Measurements from ENCODE around the gene FLT4. TPM values are rescaled to one million over a fixed set of nuclear protein-coding genes. Genes with fewer than 3 reads are reported as not detected.

The FLT4 gene
- total RNA-seq, 1 donor, result 1.3 TPM

DNA sequence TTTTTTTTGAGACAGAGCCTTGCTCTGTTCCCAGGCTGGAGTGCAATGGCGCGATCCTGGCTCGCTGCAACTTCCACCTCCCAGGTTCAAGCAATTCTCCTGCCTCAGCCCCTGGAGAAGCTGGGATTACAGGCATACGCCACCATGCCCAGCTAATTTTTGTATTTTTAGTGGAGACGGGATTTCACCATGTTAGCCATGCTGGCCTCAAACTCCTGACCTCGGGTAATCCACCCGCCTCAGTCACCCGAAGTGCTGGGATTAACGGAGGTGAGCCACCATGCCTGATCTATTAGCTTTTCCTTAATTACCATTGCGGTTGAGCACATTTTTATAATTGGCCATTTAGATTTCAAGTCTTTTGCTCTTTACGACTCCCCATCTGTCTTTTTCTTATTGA, 2.9 kb upstream of the FLT4 start:
- Histone ChIP-seq H3K4me1 (ENCODE audit: insufficient read depth, low read length) (no peaks in the 10 kb centered on the region), H3K9me3 (ENCODE audit: low read depth, low read length) (no peaks in the 10 kb centered on the region), H3K4me3 (ENCODE audit: low read length) (no peak overlapping the region), H3K27me3 (ENCODE audit: insufficient read depth, low read length) (peaks cover 29% of the 10 kb centered on the region)

DNA sequence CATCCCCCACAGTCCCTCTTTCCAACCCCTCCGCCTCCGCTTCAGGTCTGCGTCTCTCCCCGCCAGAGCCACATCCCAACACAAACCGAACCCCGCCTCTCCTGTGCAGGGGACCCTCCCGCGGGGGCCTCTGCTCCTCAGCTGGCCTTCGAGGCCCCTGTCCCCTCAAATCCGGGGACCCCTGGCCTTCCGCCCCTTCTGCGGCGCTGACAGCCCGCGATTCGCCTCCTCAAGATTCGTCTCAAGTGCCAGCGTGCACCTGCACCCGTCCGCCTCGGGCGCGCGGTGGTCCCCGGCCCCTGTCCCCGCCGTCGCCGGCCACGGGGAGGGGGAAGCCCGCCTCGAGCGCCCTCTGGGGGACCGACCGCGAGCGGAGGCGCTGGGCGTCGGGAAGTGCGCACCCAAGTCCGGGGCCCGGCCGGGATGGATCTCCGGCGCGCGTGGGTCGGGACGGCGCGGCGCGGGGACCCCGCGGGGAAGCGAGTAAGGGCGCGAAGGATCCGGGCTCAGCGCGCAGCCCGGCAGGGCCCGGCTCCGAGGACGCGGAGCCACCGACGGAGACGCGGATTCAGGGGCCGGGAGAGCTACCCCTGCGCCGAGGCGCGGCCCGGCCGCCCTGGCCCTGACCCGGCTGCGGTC, 623 bp downstream of the FLT4 start:
- no peak overlapping the region for H3K4me3 ChIP-seq (ENCODE audit: low read length)
- H3K9me3 ChIP-seq (ENCODE audit: low read depth, low read length), result no peaks in the 10 kb centered on the region
- no peaks in the 10 kb centered on the region for H3K4me1 ChIP-seq (ENCODE audit: insufficient read depth, low read length)
- H3K27me3 ChIP-seq (ENCODE audit: insufficient read depth, low read length), result peaks cover 26% of the 10 kb centered on the region

DNA sequence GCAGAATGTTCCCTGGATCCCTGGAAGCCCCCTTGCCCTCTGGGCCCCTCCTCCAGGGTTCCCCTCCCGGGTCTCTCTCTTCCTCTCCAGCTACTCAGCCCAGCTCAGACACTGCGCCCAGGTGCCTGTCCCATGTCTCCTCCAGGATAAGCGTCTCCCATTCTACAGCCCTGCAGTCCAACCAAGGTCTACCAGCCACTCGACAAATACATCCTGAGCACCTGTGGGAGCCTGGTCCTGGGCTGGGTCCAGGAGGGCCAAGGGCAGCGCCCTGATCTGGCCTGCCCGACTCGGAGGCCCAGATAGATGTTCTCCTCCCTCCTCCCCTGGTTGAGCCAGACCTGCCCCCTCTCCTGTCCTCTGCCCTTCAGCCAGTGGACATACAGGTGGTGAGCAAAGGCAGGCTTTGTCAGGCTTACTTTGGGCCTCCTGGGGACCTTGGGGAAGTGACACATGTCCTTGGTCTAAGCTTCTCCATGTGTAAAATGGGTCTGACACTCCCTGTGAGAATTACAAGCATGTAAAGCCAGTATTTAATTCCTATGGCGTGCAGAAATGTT, 1.4 kb downstream of the FLT4 start:
- Histone ChIP-seq H3K4me1 (ENCODE audit: insufficient read depth, low read length) (no peaks in the 10 kb centered on the region), H3K4me3 (ENCODE audit: low read length) (no peak overlapping the region), H3K9me3 (ENCODE audit: low read depth, low read length) (no peaks in the 10 kb centered on the region), H3K27me3 (ENCODE audit: insufficient read depth, low read length) (peaks cover 26% of the 10 kb centered on the region)

DNA sequence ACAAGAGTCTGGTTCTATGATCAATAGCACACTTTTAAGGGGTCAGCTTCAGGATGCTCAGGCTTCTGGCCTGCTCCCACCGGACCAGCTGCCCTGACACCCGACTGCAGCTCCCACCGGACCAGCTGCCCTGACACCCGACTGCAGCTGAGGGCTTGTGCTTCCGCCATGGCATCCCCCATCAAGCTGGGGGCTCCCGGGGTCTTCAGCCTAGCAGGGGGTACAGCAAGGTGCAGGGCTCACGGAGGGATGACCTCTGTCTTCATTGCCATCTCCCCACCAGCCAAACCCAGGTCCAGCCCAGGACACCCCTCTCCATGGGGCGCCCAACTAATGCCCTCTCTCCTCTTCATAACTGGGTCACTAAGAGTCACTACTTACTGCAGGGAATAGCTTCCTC, 1.9 kb downstream of the FLT4 start:
- Histone ChIP-seq H3K27me3 (ENCODE audit: insufficient read depth, low read length) (peaks cover 22% of the 10 kb centered on the region), H3K4me3 (ENCODE audit: low read length) (no peak overlapping the region), H3K9me3 (ENCODE audit: low read depth, low read length) (no peaks in the 10 kb centered on the region), H3K4me1 (ENCODE audit: insufficient read depth, low read length) (no peaks in the 10 kb centered on the region)

DNA sequence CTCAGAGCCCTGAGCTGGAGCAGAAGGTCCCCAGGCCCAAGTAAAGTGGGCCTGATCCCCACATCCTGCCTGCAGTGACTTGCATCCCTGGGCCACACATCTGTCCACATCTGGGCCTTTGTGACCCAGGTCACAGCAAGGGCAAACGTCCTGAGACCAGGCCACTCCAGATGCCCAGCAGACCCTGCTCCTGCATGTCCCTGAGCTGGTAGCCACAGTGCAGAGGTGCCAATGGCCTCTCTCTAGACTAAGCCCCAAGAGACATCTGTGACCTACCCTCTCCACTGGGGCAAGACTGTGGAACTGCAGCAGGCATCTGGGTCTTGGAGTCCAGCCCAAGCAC, 2.5 kb downstream of the FLT4 start:
- H3K4me3 ChIP-seq (ENCODE audit: low read length), result no peak overlapping the region
- no peaks in the 10 kb centered on the region for H3K4me1 ChIP-seq (ENCODE audit: insufficient read depth, low read length)
- peaks cover 20% of the 10 kb centered on the region for H3K27me3 ChIP-seq (ENCODE audit: insufficient read depth, low read length)
- H3K9me3 ChIP-seq (ENCODE audit: low read depth, low read length), result no peaks in the 10 kb centered on the region

DNA sequence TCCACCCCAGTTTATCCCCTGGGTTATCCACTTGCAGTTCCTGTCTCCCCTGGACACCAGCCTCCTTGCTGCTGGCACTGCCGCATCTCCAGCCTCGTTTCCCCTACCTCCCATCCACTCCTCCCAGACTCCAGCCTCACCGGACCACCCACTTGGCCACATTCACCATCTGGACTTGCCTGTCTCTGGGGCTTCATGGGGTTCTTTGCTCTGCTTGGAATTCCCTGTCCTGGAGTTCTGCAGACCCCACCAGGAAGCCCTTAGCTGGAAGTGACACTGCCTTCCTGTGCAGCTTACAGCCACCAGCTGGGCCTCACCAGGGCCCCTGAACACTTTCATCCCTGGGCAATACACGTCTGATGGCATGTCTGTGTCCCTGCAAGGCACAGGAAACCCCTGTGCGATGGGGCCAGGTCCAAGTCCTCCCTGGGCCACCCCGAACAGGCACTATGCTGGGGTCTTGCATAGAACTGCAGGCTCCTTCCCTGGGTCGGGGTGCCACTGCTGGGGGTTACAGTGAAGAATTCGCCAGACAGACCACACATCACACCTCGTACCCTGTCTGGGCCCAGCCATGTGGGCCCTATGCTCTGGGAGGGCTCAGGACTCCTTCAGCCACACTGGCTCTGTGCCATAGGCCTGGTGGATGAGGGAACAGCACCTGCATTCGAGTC, 3.0 kb downstream of the FLT4 start:
- Histone ChIP-seq H3K27me3 (ENCODE audit: insufficient read depth, low read length) (peaks cover 14% of the 10 kb centered on the region), H3K9me3 (ENCODE audit: low read depth, low read length) (no peaks in the 10 kb centered on the region), H3K4me1 (ENCODE audit: insufficient read depth, low read length) (no peaks in the 10 kb centered on the region), H3K4me3 (ENCODE audit: low read length) (no peak overlapping the region)

DNA sequence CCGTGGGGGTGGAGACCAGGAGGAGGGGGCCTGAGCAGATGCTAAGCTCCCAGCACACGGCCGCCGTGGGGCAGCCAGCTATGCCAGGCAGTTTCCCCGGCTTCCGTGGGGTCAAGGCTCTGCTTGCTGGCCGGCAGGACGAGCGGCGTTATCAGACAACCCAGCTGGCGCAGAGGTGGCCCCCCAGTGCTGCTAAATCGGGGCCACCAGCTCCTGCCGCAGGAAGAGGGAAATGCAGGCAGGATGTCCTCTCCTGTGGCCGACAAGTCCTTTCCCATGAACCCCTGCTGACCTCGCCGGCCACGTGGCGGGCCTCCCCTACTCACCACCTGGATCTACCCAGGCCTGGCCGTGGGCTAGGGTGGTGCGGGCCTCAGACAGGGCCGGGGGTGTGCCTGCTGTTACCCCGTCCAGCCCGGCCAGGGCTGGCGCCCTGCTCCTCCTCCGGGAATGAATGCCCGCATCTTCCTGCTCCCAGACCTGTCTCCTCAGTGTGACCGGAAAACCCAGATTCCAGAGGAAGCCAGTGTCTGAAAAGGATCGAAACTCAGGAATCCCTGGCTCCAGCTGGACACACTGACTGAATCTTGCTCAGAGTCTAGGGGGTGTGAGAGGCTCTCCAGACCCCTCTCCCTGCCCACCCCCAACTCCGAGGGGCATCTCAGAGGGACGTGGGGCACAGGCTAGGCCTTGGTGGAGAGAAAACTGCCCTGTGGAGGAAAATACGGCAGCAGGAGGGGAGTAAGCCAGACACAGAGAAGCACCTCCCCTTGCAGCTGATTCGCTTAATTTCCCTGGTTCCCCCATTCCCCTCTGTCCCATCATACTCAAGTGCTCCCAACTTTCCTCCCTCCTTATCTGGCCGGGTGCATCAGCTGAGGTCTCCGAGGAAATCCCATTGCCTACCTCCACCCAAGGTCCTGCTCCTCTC, 3.9 kb downstream of the FLT4 start:
- no peak overlapping the region for H3K4me3 ChIP-seq (ENCODE audit: low read length)
- H3K4me1 ChIP-seq (ENCODE audit: insufficient read depth, low read length), result no peaks in the 10 kb centered on the region
- H3K9me3 ChIP-seq (ENCODE audit: low read depth, low read length), result no peaks in the 10 kb centered on the region
- H3K27me3 ChIP-seq (ENCODE audit: insufficient read depth, low read length), result peaks cover 9% of the 10 kb centered on the region

DNA sequence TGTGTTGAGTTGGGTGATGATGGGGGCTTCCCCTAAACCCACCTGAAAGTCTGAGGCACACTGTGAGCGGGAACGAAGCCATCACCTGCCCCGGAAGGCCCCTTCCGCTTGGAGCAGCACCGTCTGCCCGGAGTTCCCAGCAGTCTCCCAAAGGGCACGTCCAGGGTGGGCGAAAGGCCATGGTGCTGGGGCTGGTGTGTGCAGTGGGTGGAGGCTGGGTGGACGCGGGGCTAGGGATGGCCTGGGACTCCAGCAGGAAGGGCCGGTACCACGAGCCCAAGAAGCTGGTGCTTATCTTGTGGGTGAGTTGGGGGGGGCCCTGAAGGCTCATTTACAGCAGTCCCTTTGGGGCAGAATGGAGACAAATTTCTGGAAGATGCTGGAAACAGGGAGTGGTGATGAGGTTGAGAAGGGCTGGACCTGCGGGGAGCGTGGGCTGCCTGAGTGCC, 4.6 kb downstream of the FLT4 start:
- no peaks in the 10 kb centered on the region for H3K4me1 ChIP-seq (ENCODE audit: insufficient read depth, low read length)
- no peaks in the 10 kb centered on the region for H3K9me3 ChIP-seq (ENCODE audit: low read depth, low read length)
- H3K27me3 ChIP-seq (ENCODE audit: insufficient read depth, low read length), result peaks cover 7% of the 10 kb centered on the region
- H3K4me3 ChIP-seq (ENCODE audit: low read length), result no peak overlapping the region

DNA sequence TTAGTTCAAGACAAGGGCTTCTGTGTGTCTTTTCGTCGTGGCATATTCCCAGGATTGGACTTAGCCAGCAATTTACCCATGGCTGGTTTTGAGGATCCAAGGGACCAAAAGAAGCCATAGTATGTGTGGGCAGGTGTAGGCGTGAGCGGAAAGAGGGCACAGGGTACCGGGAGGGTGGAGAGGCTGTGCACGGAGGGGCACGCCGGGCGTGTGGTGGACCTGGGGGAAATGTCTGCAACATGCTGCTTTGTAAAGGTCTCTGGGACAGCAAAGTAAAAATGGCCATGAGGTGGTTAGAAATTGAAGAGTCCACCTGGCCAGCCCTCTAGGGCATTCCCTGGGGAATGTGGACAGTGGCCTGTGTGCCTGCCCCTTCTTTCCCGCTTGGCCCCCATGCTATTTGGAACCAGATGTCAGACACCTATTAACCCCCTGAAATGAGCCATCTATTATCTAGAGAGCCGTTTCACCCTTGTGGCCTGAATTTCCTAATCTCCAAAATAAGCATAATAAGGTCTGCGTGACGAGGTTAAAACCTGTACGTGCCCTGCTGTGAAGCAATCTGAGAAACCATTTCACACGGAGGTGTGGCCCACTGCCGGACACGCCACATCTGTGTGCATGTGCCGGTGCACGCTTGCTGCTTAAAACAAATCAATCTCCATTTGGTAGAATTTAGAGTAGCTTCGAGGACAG, 5.1 kb downstream of the FLT4 start:
- Histone ChIP-seq H3K27me3 (ENCODE audit: insufficient read depth, low read length) (peaks cover 7% of the 10 kb centered on the region), H3K4me1 (ENCODE audit: insufficient read depth, low read length) (no peaks in the 10 kb centered on the region), H3K9me3 (ENCODE audit: low read depth, low read length) (no peaks in the 10 kb centered on the region), H3K4me3 (ENCODE audit: low read length) (no peak overlapping the region)

DNA sequence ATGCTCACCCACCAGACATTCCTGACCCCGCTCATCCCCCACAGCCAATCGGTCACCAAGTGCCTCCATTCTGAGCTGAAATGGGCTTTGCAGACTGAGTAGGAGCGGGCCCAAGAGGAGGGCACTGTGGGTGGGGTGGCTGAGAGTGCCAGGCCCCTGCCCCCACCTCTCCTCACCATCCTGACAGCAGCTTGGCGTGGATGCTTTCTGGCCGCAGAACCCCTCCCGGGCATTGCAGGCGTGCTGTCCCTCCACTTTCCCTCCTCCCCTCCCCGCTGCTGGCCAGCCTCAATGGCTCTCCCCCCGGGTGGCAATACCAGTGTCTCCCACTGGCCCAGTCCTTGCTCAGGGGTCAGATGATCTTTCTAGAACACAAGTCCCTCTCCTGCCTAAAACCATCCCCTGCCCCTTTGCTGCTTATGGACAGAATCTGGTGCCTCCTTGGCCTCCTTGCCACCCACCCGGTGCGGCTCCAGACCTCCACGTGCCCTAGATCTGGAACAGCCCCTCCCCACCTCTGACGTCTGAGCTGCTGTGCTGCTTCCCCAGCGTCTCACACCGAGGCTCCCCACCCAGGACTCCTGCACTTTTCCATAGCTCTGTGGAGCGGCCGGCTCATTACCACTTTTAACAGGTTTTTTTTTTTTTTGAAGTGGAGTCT, 6.1 kb downstream of the FLT4 start:
- no peaks in the 10 kb centered on the region for H3K4me1 ChIP-seq (ENCODE audit: insufficient read depth, low read length)
- H3K27me3 ChIP-seq (ENCODE audit: insufficient read depth, low read length), result peaks cover 4% of the 10 kb centered on the region
- no peaks in the 10 kb centered on the region for H3K9me3 ChIP-seq (ENCODE audit: low read depth, low read length)
- no peak overlapping the region for H3K4me3 ChIP-seq (ENCODE audit: low read length)

DNA sequence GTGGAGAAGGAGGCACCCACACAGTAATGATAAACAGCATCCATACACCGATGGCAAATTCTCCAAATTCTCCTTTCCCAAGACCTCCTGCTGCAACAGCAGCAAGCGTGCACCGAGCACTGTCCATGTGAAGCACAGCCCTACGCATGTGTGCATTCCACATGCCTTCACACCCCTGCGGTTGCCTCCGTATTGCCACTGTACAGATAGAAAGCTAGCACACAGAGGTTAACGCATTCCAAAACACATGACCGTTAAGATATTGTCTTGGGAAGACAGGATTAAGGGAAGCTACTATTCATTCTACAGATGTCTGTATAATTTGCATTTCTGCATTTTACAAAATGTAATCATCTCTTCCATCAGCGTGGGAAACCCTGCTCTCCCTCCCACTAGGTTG, 6.6 kb downstream of the FLT4 start:
- Histone ChIP-seq H3K9me3 (ENCODE audit: low read depth, low read length) (no peaks in the 10 kb centered on the region), H3K4me1 (ENCODE audit: insufficient read depth, low read length) (no peaks in the 10 kb centered on the region), H3K4me3 (ENCODE audit: low read length) (no peak overlapping the region), H3K27me3 (ENCODE audit: insufficient read depth, low read length) (no peaks in the 10 kb centered on the region)

DNA sequence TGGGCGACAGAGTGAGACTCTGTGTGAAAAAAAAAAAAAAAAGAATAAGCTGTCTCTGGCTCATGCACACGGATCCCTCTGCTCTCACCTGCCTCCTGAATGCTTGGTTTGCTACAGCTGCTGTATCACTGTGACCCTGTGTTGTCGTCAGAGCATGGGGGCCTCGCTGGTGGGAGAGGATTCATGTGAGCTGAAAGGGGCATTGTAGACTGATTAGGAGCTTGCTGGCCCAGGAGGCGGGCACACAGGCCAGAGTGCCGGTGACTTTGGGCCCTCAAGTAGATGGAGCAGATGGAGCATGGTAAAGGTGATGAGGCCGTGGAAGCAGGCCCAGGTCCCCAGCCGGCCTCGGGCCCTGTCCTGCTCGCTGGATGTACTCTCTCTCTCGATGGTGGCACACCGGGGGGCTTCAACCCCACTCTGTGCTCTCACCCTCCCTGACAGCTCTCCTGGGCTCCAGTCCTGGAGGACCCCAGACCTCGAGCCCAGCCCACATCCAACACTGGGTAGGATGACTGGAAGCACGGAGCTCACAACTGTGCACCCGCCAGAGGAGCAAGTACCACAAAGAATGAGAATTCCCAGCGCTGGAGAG, 7.1 kb downstream of the FLT4 start:
- Histone ChIP-seq H3K9me3 (ENCODE audit: low read depth, low read length) (no peaks in the 10 kb centered on the region), H3K4me3 (ENCODE audit: low read length) (no peak overlapping the region), H3K4me1 (ENCODE audit: insufficient read depth, low read length) (no peaks in the 10 kb centered on the region), H3K27me3 (ENCODE audit: insufficient read depth, low read length) (no peaks in the 10 kb centered on the region)

DNA sequence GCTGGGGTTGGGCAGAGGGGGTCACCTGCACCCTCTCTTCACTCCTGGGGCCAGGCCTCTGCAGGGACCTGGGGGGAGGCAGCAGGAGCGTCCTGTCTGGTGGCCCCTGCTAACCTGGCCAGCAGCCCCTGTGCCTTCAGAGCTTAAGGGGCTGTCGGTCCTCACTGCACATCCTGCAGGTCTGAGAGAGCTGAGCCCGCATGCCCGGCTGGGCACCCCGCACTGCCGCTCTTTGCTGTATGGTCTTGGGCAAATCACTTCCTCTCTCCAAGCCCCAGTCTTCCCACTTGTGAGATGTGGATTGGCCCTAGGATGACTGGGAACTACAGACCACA, 7.9 kb downstream of the FLT4 start:
- Histone ChIP-seq H3K4me3 (ENCODE audit: low read length) (no peak overlapping the region), H3K9me3 (ENCODE audit: low read depth, low read length) (no peaks in the 10 kb centered on the region), H3K27me3 (ENCODE audit: insufficient read depth, low read length) (no peaks in the 10 kb centered on the region), H3K4me1 (ENCODE audit: insufficient read depth, low read length) (no peaks in the 10 kb centered on the region)

DNA sequence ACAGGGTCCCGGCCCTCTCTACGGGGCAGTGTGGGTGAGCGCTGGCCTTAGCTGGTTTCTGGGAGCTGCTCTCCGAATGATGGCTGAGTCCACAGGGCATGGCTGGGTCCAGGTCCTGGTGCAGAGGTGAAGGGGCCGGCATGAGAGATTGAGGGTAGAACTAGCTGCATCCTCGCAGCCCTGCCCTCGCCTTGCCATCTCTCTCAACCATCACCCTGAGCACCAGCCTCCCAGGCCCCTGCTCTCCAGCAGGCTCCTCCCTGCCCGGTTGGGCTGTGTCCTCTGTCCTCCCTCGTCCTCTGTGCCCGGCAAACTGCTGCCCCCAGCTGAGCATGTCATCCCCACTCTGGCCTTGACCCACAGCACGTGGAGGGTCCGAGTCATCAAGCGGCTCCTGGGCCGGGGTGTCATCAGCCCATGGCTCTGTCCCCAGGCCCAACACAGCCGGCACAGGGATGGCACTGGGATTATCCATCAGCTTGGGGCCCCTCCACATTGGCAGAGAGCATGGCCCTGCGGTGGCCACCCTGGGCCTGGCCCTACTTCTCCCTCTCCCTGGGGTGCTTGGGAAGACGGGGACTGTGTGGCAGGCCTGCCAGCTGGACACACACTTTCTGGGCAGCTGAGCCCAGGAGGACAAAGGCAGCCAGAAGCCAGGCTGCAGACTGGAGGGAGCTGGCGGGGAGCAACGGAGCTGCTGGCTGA, 8.4 kb downstream of the FLT4 start:
- H3K4me1 ChIP-seq (ENCODE audit: insufficient read depth, low read length), result no peaks in the 10 kb centered on the region

More for the DNA sequence above, 8.4 kb downstream of the FLT4 start:
- H3K9me3 ChIP-seq (ENCODE audit: low read depth, low read length), result no peaks in the 10 kb centered on the region
- no peaks in the 10 kb centered on the region for H3K27me3 ChIP-seq (ENCODE audit: insufficient read depth, low read length)
- no peak overlapping the region for H3K4me3 ChIP-seq (ENCODE audit: low read length)
